Activated naive CD4-positive, alpha-beta T cell treated with anti-CD3 and anti-CD28 coated beads, Interleukin-2, amount 50 U/mL, for 72 hours (primary cell): ENCODE measurements around the gene HSPA14. TPM values are rescaled to one million over a fixed set of nuclear protein-coding genes. Genes with fewer than 3 reads are reported as not detected.

Source experiments
- ATAC-seq, 2 donors: fragments of 150-1000 bp; cut with Tn5 transposase; 2 replicates each; pipeline ENCODE4 v1.10.0; 2021; ENCODE audit warnings: mild to moderate bottlenecking in 2 of 2, moderate library complexity in 2 of 2
- DNase-seq, 2 donors: peaks; one replicate each; pipeline ENCODE4 v3.0.0; 2021 to 2022; ENCODE audit warnings: low spot score in 2 of 2
- H3K27ac Mint-ChIP-seq, 2 donors: one replicate each; pipeline ENCODE4 v1.8.0; 2022; ENCODE audit warnings: mild to moderate bottlenecking in 2 of 2, mixed read lengths in 2 of 2
- H3K36me3 Mint-ChIP-seq, 2 donors: one replicate each; pipeline ENCODE4 v1.8.0; 2022; ENCODE audit warnings: mixed read lengths in 2 of 2
- H3K9me3 Mint-ChIP-seq, 2 donors: one replicate each; pipeline ENCODE4 v1.8.0; 2022; ENCODE audit warnings: mixed read lengths in 2 of 2
- total RNA-seq, 2 donors: library from RNA; stranded (reverse); gene quantifications; one replicate each; pipeline ENCODE4 v1.2.3, GENCODE V29; 2022

HSPA14 gene
- total RNA-seq, 2 donors from 2014 or later: 30.1 to 53.2 TPM

GRCh38 chr10:14823966-14824365, 14.1 kb upstream of the HSPA14 start:
- ATAC-seq (no peak), DNase-seq (no peak)
- Mint-ChIP-seq H3K9me3 (no peaks in the 10 kb centered on the region), H3K27ac (no peak overlapping the region), H3K36me3 (no peaks in the 10 kb centered on the region)

- DNase-seq: no peak
- Mint-ChIP-seq H3K27ac (peak overlapping the region; percentile 53 to 62), H3K36me3 (no peaks in the 10 kb centered on the region), H3K9me3 (no peaks in the 10 kb centered on the region)
- ATAC-seq: no peak
Measured at GRCh38 chr10:14826076-14826829, 11.9 kb upstream of the HSPA14 start.

GRCh38 chr10:14833106-14833505, 5.0 kb upstream of the HSPA14 start:
- DNase-seq (no peak), ATAC-seq (no peak)
- Mint-ChIP-seq H3K9me3 (no peaks in the 10 kb centered on the region), H3K36me3 (peaks cover 0 to 7% of the 10 kb centered on the region in 2 donors), H3K27ac (no peak overlapping the region)

- H3K9me3 Mint-ChIP-seq: no peaks in the 10 kb centered on the region
- DNase-seq (no peak), ATAC-seq (no peak)
- peaks cover 23% of the 10 kb centered on the region in 2 donors for H3K36me3 Mint-ChIP-seq
- H3K27ac Mint-ChIP-seq: no peak overlapping the region
Measured at GRCh38 chr10:14836208-14836607, 1.9 kb upstream of the HSPA14 start.

- peaks cover 31% of the 10 kb centered on the region in 2 donors for H3K36me3 Mint-ChIP-seq
- no peak for ATAC-seq
- no peaks in the 10 kb centered on the region for H3K9me3 Mint-ChIP-seq
- peak overlapping the region; percentile 92 to 98 for H3K27ac Mint-ChIP-seq
- no peak for DNase-seq
Measured at GRCh38 chr10:14837003-14837756, 926 bp upstream of the HSPA14 start.

- Mint-ChIP-seq H3K9me3 (no peaks in the 10 kb centered on the region), H3K27ac (peak overlapping the region; percentile 98), H3K36me3 (peaks cover 32 to 33% of the 10 kb centered on the region in 2 donors)
- ATAC-seq (no peak), DNase-seq (peak; percentile 19 to 65)
Measured at GRCh38 chr10:14838582-14839304, 637 bp downstream of the HSPA14 start.

GRCh38 chr10:14839305-14839695, 1.2 kb downstream of the HSPA14 start:
- no peak for DNase-seq
- H3K27ac Mint-ChIP-seq: peak overlapping the region; percentile 98
- no peaks in the 10 kb centered on the region for H3K9me3 Mint-ChIP-seq
- ATAC-seq: no peak
- H3K36me3 Mint-ChIP-seq: peaks cover 32 to 33% of the 10 kb centered on the region in 2 donors

GRCh38 chr10:14840178-14840577, 2.1 kb downstream of the HSPA14 start:
- DNase-seq: no peak
- no peak for ATAC-seq
- no peaks in the 10 kb centered on the region for H3K9me3 Mint-ChIP-seq
- H3K36me3 Mint-ChIP-seq: peaks cover 37 to 38% of the 10 kb centered on the region in 2 donors
- H3K27ac Mint-ChIP-seq: peak overlapping the region in 1 of 2 donors; percentile 98

- no peaks in the 10 kb centered on the region for H3K9me3 Mint-ChIP-seq
- no peak overlapping the region for H3K27ac Mint-ChIP-seq
- ATAC-seq: no peak
- no peak for DNase-seq
- peaks cover 28 to 39% of the 10 kb centered on the region in 2 donors for H3K36me3 Mint-ChIP-seq
Measured at GRCh38 chr10:14843327-14843988, 5.4 kb downstream of the HSPA14 start.

GRCh38 chr10:14844948-14845347, 6.8 kb downstream of the HSPA14 start:
- Mint-ChIP-seq H3K36me3 (peaks cover 20 to 28% of the 10 kb centered on the region in 2 donors), H3K27ac (peak overlapping the region in 1 of 2 donors; percentile 62), H3K9me3 (no peaks in the 10 kb centered on the region)
- ATAC-seq: no peak
- no peak for DNase-seq

- Mint-ChIP-seq H3K9me3 (no peaks in the 10 kb centered on the region), H3K27ac (no peak overlapping the region), H3K36me3 (peaks cover 0 to 9% of the 10 kb centered on the region in 2 donors)
- no peak for ATAC-seq
- DNase-seq: no peak
Measured at GRCh38 chr10:14852236-14852635, 14.1 kb downstream of the HSPA14 start.

GRCh38 chr10:14855453-14855852, 17.3 kb downstream of the HSPA14 start:
- Mint-ChIP-seq H3K9me3 (no peaks in the 10 kb centered on the region), H3K36me3 (peaks cover 0 to 8% of the 10 kb centered on the region in 2 donors), H3K27ac (no peak overlapping the region)
- no peak for DNase-seq
- no peak for ATAC-seq

GRCh38 chr10:14858338-14858960, 20.3 kb downstream of the HSPA14 start:
- no peaks in the 10 kb centered on the region for H3K9me3 Mint-ChIP-seq
- peaks cover 0 to 9% of the 10 kb centered on the region in 2 donors for H3K36me3 Mint-ChIP-seq
- no peak overlapping the region for H3K27ac Mint-ChIP-seq
- DNase-seq (no peak), ATAC-seq (no peak)

GRCh38 chr10:14859043-14859442, 20.9 kb downstream of the HSPA14 start:
- DNase-seq (no peak), ATAC-seq (no peak)
- H3K27ac Mint-ChIP-seq: peak overlapping the region in 1 of 2 donors; percentile 3
- H3K9me3 Mint-ChIP-seq: no peaks in the 10 kb centered on the region
- peaks cover 0 to 9% of the 10 kb centered on the region in 2 donors for H3K36me3 Mint-ChIP-seq

GRCh38 chr10:14859775-14860174, 21.7 kb downstream of the HSPA14 start:
- DNase-seq: no peak
- no peak for ATAC-seq
- Mint-ChIP-seq H3K36me3 (peaks cover 0 to 9% of the 10 kb centered on the region in 2 donors), H3K9me3 (no peaks in the 10 kb centered on the region), H3K27ac (peak overlapping the region in 1 of 2 donors; percentile 17)

- Mint-ChIP-seq H3K9me3 (no peaks in the 10 kb centered on the region), H3K27ac (peak overlapping the region; percentile 17 to 69), H3K36me3 (peaks cover 0 to 9% of the 10 kb centered on the region in 2 donors)
- ATAC-seq: no peak
- DNase-seq: no peak
Measured at GRCh38 chr10:14860791-14861190, 22.7 kb downstream of the HSPA14 start.
